HG02943 (cell line): ENCODE data around the gene USP47.

Experiments used
- ATAC-seq: cut with Tn5 transposase; IDR thresholded peaks from one replicate; pipeline ENCODE4 v1.9.1; 2021; ENCODE audit warnings: mild to moderate bottlenecking, low read depth, moderate library complexity; ENCODE audit not compliant: unreplicated experiment

The USP47 gene, protein sequence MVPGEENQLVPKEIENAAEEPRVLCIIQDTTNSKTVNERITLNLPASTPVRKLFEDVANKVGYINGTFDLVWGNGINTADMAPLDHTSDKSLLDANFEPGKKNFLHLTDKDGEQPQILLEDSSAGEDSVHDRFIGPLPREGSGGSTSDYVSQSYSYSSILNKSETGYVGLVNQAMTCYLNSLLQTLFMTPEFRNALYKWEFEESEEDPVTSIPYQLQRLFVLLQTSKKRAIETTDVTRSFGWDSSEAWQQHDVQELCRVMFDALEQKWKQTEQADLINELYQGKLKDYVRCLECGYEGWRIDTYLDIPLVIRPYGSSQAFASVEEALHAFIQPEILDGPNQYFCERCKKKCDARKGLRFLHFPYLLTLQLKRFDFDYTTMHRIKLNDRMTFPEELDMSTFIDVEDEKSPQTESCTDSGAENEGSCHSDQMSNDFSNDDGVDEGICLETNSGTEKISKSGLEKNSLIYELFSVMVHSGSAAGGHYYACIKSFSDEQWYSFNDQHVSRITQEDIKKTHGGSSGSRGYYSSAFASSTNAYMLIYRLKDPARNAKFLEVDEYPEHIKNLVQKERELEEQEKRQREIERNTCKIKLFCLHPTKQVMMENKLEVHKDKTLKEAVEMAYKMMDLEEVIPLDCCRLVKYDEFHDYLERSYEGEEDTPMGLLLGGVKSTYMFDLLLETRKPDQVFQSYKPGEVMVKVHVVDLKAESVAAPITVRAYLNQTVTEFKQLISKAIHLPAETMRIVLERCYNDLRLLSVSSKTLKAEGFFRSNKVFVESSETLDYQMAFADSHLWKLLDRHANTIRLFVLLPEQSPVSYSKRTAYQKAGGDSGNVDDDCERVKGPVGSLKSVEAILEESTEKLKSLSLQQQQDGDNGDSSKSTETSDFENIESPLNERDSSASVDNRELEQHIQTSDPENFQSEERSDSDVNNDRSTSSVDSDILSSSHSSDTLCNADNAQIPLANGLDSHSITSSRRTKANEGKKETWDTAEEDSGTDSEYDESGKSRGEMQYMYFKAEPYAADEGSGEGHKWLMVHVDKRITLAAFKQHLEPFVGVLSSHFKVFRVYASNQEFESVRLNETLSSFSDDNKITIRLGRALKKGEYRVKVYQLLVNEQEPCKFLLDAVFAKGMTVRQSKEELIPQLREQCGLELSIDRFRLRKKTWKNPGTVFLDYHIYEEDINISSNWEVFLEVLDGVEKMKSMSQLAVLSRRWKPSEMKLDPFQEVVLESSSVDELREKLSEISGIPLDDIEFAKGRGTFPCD (N-terminal part only)

GRCh38 chr11:11841723-11842420, at the start of gene USP47:
Gene USP47, plus strand, starts transcription at chr11:11841972. Its CDS starts 214 bp downstream, at chr11:11842186.
- peak; percentile 75 for ATAC-seq

- no peak for ATAC-seq
These were observed 48.7 kb upstream of the USP47 start for GRCh38 chr11:11793073-11793472.

DNA sequence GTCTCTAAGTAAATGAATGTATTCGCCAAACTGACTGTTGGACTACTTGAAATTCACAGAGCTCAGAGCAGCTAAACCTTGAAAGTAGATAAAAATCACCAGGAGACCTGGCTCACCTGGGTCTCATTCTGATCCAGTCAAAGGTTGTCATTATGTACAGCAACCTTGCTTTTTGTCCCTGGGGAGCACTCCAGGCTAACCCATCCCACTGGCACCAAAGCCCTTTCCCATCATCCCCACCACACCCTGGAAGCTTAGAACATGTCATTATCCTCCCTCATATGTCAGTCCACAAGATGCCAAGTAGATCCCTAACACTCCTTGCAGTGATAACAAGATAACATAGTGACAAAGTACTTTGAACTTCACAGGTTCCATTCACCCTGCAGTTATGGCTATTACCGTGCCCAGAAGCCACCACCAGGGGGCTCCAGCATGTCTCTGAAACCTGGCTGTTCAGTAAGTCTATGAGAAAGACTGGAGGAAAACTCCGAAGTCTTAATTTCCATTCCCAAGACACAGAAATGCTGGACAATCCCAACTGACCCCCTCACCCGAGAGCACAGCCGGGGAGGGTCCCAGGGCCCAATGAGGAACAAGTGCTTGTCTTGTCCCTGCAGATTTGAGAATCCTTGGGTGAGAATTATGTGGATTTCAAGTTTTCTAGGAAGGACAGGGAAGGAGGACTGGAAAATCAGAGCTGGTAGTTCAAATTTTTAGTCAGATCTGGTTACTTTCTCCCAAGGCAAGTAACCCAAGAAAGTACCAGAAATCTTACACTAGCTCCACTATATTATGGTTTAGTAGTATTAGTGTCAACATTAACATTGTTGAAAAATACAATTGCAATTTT, 43.0 kb upstream of the USP47 start:
- ATAC-seq: no peak

GRCh38 chr11:11805228-11805627, 36.5 kb upstream of the USP47 start:
- ATAC-seq: no peak

DNA sequence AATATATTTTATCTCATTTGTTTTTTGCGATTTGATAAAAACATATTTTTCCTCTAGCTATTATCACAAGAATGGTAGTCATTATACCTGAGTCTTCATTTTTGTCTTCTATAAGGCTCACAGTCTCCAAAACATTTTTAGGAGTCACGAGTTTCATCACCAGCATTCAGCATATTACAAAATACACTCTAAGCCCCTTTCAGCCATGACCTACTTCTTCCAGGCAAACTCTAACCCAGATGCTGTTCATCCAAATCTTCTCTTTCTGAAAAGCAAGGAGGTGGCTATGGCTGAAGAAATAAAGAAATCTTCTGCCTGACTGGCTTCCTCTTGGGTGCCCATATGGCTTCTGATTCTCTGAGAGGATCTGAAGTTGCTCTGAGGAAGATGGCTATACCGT, 35.7 kb upstream of the USP47 start:
- no peak for ATAC-seq

DNA sequence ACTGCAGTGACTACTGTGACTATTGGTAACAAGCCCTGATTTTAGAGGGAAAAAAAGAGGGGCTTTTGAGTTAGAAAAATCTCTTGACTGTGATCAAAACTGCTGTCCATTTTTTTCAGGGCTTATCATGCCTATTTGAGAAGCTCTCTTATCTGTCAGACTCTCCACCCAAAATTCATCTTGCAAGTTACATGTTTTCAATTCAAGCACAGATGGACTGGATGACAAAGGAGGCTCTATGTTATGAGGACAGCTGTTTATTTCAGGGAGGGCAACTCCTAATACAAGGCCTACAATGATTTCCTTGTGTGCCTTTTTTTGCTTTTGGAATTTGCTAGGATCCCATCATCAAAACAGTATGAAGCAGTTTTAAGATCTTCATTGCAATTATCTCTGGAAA, 35.2 kb upstream of the USP47 start:
- ATAC-seq: no peak

DNA sequence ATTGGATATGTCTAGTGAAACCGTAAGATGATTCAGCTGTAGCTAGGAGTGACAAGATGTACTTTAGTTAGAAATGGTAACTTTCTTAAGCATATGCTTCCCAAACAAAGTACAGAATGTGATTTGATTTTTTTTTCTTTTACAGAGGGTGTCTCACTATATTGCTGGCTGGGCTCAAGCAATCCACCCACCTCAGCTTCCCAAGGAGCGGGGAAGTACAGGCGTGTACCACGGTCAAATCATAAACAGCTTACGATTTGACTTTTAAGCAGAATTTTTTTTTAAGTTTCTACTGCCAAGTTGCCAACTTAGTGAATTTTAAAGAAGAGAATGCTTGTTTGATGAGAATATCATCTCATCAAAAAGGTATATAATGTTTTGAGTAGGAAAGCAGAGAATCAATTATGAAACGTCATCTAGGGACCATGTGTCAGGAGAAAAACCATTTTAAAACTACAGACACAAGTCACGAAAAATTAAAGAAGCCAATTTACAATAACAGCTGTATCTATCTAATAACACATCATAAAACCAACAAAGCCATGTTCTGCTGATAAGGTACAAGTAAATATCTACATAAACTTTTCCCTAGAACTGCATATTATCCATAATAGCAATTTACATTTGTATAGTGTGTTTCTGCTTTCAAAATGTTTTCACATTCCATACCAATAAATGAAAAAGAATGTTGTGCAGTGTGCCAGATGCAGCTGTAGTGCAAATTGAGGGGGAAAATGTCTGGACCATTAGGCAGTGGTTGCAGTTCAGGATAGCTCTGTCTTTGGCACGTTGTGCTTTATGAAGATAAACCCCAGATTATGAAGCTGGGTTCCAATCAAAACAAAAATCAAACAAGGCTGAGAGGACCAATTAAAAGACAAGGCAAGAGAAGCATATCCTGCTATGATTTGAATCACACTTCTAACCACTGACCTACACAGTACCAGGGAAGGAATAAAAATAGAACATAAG, 33.7 kb upstream of the USP47 start:
- ATAC-seq: no peak

DNA sequence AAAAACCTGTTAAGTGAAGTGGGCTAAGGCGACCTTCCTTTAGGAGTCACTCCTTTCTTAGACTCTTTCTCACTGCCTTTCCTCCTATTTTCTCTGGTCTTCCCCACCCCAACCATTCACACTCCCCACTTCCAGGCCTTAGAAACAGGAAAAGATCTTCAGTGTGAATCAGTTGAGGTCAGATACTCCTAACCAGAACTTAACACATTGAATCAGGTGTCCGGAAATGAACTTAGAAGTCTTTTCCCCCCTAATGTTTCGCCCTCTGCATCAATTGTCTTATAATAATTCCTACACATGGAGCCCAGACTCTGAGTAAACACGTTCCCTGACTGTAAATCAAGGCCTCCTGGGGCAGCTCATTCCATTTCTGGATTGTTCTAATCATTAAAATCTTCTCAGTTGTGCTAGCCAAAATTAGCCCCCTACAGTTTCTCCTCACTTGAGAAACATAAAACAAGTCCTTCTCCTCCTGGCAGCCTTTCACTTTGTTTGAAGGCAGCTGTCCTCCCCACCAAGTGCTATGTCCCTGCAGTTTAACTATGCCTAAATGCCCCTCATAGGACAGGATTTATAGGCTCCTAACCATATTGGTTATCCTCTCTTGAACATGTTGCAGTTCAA, 32.7 kb upstream of the USP47 start:
- no peak for ATAC-seq

GRCh38 chr11:11810764-11811726, 30.7 kb upstream of the USP47 start:
- ATAC-seq: no peak

- no peak for ATAC-seq
These were observed 28.3 kb upstream of the USP47 start for GRCh38 chr11:11813288-11813962.

- no peak for ATAC-seq
These were observed 26.9 kb upstream of the USP47 start for GRCh38 chr11:11814614-11815452.

- no peak for ATAC-seq
These were observed 25.1 kb upstream of the USP47 start for GRCh38 chr11:11816511-11817314.

DNA sequence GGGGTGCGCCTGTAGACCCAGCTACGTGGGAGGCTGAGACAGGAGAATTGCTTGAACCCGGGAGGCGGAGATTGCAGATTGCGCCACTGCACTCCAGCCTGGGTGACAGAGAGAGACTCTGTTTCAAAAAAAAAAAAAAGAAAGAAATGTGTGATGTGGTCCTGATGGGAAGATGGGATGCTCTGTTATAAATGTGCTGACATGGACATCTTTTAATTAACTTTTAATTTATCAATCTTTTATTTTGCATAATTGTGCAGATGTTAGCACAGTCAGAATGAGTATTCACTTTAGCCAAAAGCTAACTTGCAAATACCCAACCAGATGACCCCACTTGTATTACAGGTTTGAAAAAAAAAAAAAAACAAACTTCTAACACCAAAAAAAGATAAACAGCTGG, 23.8 kb upstream of the USP47 start:
- no peak for ATAC-seq

DNA sequence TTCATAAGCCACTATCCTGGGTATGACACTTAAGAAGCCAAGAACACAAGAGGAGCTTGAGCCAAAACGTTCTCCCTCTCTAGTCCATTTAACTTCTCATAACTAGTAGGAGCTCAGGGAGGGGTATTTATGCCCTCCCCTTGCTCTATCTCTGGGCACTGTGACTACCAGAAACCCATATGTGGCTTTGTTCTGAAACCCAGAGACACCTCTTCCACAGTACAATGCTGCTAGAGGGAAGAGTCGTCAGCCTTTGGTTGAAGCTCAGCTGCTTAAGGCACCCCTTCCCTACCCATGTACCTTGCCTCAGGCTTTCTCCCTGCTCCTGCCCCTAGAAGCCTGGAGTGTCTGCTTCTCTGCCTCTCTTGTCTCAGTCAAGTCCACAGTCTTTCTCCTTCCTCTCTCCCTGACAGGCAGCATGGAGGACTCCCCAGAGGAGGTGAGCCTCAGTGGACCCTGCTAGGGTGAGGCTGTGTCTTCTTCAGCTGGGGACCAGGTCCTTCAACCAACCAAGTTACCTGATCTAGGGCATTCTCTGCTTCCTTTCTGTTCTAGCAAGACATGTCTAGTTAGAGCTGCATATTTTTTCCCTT, 23.1 kb upstream of the USP47 start:
- no peak for ATAC-seq
